ENCODE measurements around the gene TLE6.
"Not testable (repeated sequence)": the region's sequence is repeated elsewhere in the genome, so short reads cannot be mapped to it uniquely, and the experiment has no call there.

TLE6 gene

GRCh38 chr19:2984215-2984528 is 6.8 kb downstream of the TLE6 start:
- Mint-ChIP-seq H3K9me3 (no peaks in the 10 kb centered on the region), H3K4me1 (peaks cover 16% of the 10 kb centered on the region), H3K4me3 (peak overlapping the region; percentile 39)

GRCh38 chr19:2986951-2987524 is 9.7 kb downstream of the TLE6 start:
- ATAC-seq: no peak
- no peak overlapping the region for H3K27ac Mint-ChIP-seq
- H3K36me3 Mint-ChIP-seq: no peaks in the 10 kb centered on the region
- H3K4me3 Mint-ChIP-seq: no peak overlapping the region
- H3K27me3 Mint-ChIP-seq: peaks cover 57% of the 10 kb centered on the region
- no peaks in the 10 kb centered on the region for H3K9me3 Mint-ChIP-seq
- H3K4me1 Mint-ChIP-seq: peaks cover 16% of the 10 kb centered on the region

More at GRCh38 chr19:2984215-2984528, 6.8 kb downstream of the TLE6 start:
- Mint-ChIP-seq H3K36me3 (no peaks in the 10 kb centered on the region), H3K27me3 (peaks cover 67% of the 10 kb centered on the region), H3K27ac (no peak overlapping the region)
- ATAC-seq: no peak

GRCh38 chr19:2987797-2988196 is 10.4 kb downstream of the TLE6 start:
- H3K4me1 Mint-ChIP-seq: peaks cover 16% of the 10 kb centered on the region
- no peak overlapping the region for H3K27ac Mint-ChIP-seq
- H3K9me3 Mint-ChIP-seq: no peaks in the 10 kb centered on the region
- H3K4me3 Mint-ChIP-seq: no peak overlapping the region
- no peak for ATAC-seq
- peaks cover 49% of the 10 kb centered on the region for H3K27me3 Mint-ChIP-seq
- no peaks in the 10 kb centered on the region for H3K36me3 Mint-ChIP-seq

DNA sequence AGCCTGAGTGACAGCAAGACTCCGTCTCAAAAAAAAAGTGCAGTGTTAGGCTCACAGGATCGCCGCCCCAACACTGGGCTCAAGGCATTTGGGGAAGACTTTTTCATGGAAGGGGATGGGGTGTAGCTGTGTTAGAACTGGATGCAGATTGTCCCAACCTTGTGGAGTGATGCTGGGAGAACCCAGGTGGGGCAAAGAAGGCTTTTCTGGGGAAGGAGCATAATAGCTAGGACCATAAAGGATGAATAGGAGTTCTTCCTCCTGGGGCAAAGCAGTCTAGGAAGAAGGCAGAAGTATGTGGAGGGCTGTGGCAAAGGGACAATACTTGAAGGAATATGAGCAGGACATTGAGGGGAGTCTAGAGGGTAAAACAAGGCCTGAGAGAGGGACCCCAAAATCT is 11.2 kb downstream of the TLE6 start:
- Mint-ChIP-seq H3K36me3 (no peaks in the 10 kb centered on the region), H3K9me3 (no peaks in the 10 kb centered on the region), H3K27ac (no peak overlapping the region), H3K4me1 (peaks cover 8% of the 10 kb centered on the region), H3K27me3 (peaks cover 42% of the 10 kb centered on the region), H3K4me3 (no peak overlapping the region)
- no peak for ATAC-seq

DNA sequence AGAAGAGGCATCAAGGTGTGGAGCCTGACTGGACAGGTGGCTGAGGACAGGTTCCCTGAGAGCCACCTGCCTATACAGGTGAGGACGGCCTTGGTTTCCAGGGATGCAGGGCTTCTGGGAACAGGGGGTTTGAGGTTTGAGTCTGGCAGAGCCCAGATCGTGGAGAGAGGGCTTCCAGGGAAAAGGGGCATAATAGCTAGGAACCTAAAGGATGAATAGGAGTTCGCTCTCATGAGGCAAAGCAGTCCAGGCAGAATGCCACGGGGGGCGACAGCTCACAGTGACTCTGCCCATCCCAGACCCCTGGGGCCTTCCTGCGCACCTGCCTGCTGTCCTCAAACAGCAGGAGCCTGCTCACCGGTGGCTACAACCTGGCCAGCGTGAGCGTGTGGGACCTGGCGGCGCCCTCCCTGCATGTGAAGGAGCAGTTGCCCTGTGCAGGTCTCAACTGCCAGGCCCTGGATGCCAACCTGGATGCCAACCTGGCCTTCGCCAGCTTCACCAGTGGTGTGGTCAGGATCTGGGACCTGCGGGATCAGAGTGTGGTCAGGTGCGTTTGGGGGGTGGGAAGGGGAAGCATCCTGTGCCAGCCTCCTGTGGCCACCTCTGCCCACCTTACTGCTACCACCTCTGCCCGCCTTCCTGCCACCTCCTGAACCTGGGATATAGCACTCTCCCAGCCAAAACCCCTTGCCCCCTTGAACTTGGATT is 12.0 kb downstream of the TLE6 start:
- Mint-ChIP-seq H3K27me3 (peaks cover 34% of the 10 kb centered on the region), H3K4me3 (no peak overlapping the region), H3K9me3 (no peaks in the 10 kb centered on the region), H3K27ac (no peak overlapping the region), H3K4me1 (peaks cover under 1% of the 10 kb centered on the region), H3K36me3 (no peaks in the 10 kb centered on the region)
- no peak for ATAC-seq

GRCh38 chr19:2992333-2992732 is 15.0 kb downstream of the TLE6 start:
- not testable (repeated sequence) for H3K27ac Mint-ChIP-seq, H3K4me1 Mint-ChIP-seq, H3K9me3 Mint-ChIP-seq, H3K4me3 Mint-ChIP-seq, H3K36me3 Mint-ChIP-seq, ATAC-seq
- H3K27me3 Mint-ChIP-seq: peaks cover 27% of the 10 kb centered on the region

GRCh38 chr19:2992958-2993357 is 15.6 kb downstream of the TLE6 start:
- no peak for ATAC-seq
- H3K4me1 Mint-ChIP-seq: no peaks in the 10 kb centered on the region
- H3K27ac Mint-ChIP-seq: no peak overlapping the region
- no peaks in the 10 kb centered on the region for H3K36me3 Mint-ChIP-seq
- peaks cover 31% of the 10 kb centered on the region for H3K27me3 Mint-ChIP-seq
- no peaks in the 10 kb centered on the region for H3K9me3 Mint-ChIP-seq
- H3K4me3 Mint-ChIP-seq: no peak overlapping the region

DNA sequence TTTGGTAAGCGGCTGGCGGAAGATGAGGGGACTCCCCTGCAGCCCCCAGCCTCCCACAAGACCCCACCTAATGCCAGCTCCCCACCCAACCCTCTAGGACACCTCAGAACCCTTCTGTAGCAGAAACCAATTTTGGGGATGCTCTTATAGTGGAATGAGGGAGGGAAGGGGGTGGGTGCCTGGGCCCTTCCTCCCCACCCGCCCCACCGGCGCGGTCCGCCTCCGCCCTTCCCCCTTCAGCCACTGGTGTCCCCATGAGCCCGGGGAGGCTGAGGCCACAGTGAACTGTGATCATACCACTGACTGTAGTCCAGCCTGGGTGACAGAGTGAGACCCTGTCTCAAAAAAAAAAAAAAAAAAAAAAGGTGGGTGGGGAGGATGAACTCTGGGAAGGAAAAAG is 16.2 kb downstream of the TLE6 start:
- Mint-ChIP-seq H3K27me3 (peaks cover 27% of the 10 kb centered on the region), H3K27ac (no peak overlapping the region), H3K36me3 (no peaks in the 10 kb centered on the region), H3K9me3 (no peaks in the 10 kb centered on the region), H3K4me1 (no peaks in the 10 kb centered on the region), H3K4me3 (no peak overlapping the region)
- ATAC-seq: no peak

DNA sequence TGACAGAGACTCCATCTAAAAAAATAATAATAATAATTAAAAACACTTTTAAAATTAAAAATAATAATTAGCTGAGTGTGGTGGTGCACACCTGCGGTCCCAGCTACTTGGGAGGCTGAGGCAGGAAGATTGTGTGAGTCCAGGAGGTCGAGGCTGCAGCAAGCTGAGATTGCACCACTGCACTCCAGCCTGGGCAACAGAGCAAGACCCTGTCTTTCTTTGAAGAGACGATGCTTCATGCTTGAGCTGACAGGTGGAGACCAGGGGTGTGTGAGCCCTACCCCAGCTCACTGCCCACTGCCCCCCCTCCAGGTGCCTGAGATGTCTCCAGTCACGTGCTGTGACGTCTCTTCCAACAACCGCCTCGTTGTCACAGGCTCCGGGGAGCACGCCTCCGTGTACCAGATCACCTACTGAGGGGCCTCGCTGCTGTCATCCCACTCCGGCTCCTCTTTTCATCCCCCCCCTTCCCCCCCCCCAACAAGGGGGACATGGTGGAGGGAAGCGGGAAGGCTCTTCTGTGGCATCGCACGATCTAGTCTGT is 17.3 kb downstream of the TLE6 start:
- Mint-ChIP-seq H3K4me1 (no peaks in the 10 kb centered on the region), H3K27me3 (peaks cover 19% of the 10 kb centered on the region), H3K36me3 (no peaks in the 10 kb centered on the region), H3K9me3 (no peaks in the 10 kb centered on the region), H3K27ac (no peak overlapping the region), H3K4me3 (no peak overlapping the region)
- no peak for ATAC-seq

GRCh38 chr19:2997720-2998119 is 20.4 kb downstream of the TLE6 start:
- H3K4me3 Mint-ChIP-seq: no peak overlapping the region
- H3K4me1 Mint-ChIP-seq: no peaks in the 10 kb centered on the region
- no peaks in the 10 kb centered on the region for H3K36me3 Mint-ChIP-seq
- no peak for ATAC-seq
- peaks cover 19% of the 10 kb centered on the region for H3K27me3 Mint-ChIP-seq
- no peaks in the 10 kb centered on the region for H3K9me3 Mint-ChIP-seq
- H3K27ac Mint-ChIP-seq: no peak overlapping the region

DNA sequence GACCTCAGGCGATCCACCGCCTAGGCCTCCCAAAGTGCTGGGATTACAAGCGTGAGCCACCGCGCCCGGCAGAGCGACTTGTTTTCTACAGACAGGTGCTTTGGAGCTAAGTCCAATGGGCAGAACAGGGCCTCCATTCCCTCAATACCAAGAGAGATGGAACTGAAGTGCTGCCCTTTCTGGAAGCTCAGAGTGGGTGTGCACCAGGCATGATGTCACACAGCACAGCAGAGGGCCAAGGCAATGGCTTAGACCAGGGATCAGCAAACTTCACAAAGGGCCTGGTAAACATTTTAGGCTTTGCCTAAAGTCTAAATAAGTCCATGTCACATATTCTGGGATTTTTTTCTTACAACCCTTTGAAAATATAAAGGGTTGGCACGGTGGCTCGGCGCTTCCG is 21.3 kb downstream of the TLE6 start:
- Mint-ChIP-seq H3K9me3 (no peaks in the 10 kb centered on the region), H3K36me3 (no peaks in the 10 kb centered on the region), H3K4me3 (no peak overlapping the region), H3K27me3 (peaks cover 19% of the 10 kb centered on the region), H3K4me1 (no peaks in the 10 kb centered on the region), H3K27ac (no peak overlapping the region)
- ATAC-seq: no peak

GRCh38 chr19:3001235-3001800 is 24.0 kb downstream of the TLE6 start:
- no peaks in the 10 kb centered on the region for H3K4me1 Mint-ChIP-seq
- no peaks in the 10 kb centered on the region for H3K9me3 Mint-ChIP-seq
- no peak overlapping the region for H3K4me3 Mint-ChIP-seq
- no peak for ATAC-seq
- no peaks in the 10 kb centered on the region for H3K36me3 Mint-ChIP-seq
- H3K27me3 Mint-ChIP-seq: peaks cover 10% of the 10 kb centered on the region
- H3K27ac Mint-ChIP-seq: no peak overlapping the region

- Mint-ChIP-seq H3K9me3 (no peaks in the 10 kb centered on the region), H3K27me3 (peaks cover under 1% of the 10 kb centered on the region), H3K36me3 (no peaks in the 10 kb centered on the region), H3K4me1 (no peaks in the 10 kb centered on the region), H3K27ac (no peak overlapping the region), H3K4me3 (no peak overlapping the region)
- ATAC-seq: no peak
Observed at GRCh38 chr19:3003046-3003445, 25.7 kb downstream of the TLE6 start.

DNA sequence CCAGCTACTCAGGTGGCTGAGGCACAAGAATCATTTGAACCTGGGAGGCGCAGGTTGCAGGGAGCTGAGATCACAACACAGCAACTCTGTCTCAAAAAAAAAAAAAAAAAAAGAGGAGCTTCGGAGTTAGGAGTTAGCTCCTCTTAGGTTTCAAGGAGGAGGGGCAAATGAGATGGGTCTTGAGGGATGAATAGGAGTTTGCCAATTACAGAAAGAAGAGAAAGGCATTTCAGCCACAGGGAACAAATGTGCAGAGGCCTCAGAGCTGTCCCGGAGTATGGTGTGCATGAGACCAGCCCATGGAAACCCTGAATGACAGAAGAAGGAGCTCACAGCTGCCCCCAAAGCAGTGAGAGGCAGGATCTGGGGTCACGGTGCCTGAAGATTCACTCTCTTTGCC is 27.2 kb downstream of the TLE6 start:
- H3K9me3 Mint-ChIP-seq: no peaks in the 10 kb centered on the region
- no peak overlapping the region for H3K27ac Mint-ChIP-seq
- no peak for ATAC-seq
- H3K27me3 Mint-ChIP-seq: peaks cover 10% of the 10 kb centered on the region
- no peaks in the 10 kb centered on the region for H3K36me3 Mint-ChIP-seq
- no peak overlapping the region for H3K4me3 Mint-ChIP-seq
- H3K4me1 Mint-ChIP-seq: no peaks in the 10 kb centered on the region

- Mint-ChIP-seq H3K4me1 (no peaks in the 10 kb centered on the region), H3K27me3 (peaks cover 19% of the 10 kb centered on the region), H3K36me3 (no peaks in the 10 kb centered on the region), H3K27ac (no peak overlapping the region), H3K9me3 (no peaks in the 10 kb centered on the region), H3K4me3 (no peak overlapping the region)
- ATAC-seq: no peak
Observed at GRCh38 chr19:3005345-3005744, 28.0 kb downstream of the TLE6 start.
